ENCODE data around the gene ALK.

Gene ALK

DNA sequence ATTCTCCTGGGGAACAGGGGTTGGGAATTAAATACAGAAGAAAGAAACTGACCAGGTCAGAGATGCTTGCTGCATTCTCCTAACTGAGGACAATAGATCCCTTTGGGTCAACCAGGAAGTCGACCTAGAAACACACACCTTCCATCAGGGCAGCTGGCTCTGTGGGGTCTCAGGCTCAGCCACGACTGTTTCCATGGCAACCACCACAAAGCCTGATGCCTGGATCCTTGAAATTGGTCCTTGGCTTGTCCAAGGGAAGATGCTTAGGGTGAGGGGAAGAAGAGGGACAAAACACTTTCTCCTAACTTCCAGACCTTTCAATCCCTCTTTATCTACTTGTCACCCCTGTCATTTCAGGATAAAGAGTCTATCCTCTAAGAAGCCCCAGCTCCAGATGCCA is 194.4 kb downstream of the ALK start:
- in situ Hi-C loops (cut with HindIII; ENCODE audit: low sequenced_read_pairs): no loop called here

DNA sequence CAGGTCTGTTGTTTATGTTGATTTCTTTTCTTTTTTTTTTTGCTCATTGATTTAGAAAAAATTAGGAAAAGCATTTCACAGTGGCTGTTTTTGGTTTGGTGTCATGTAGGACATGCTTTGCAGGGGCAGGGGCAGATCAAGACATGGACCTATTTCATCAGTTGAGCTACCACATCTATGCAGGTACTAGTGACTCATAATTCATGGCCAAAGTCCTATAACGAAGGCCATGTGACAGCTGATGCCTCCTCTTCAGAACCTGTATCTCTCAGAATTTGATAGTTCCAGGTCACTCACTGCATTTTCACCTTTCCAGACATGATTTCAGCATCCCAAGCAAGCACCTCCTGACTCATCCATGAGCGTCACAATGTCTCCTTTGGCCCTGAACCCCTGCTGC is 195.8 kb downstream of the ALK start:
- in situ Hi-C loops (cut with HindIII; ENCODE audit: low sequenced_read_pairs): no loop called here

DNA sequence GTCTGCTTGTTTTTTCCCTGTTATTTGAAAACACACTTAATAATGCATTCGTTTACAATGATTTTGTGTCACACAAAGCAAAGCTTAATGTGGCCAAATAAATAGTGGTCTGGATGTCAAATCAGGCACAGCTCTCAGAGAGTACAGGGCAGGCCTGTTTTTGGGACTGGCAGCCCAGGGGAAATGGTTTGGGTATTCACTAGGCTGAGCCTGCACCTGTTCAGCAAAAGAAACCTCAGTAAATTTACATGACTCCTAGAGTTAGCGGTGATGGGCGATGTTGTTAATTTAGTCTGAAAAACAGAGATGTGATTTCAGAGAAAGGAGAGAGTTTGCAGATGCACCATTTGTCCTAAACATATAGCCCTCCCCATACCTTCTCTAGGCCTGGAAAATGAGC is 197.1 kb downstream of the ALK start:
- in situ Hi-C loops (cut with HindIII; ENCODE audit: low sequenced_read_pairs): loop anchor here (5.0 kb wide), 1 partner anchor 42 kb away; no protein-coding TSS in a partner anchor

DNA sequence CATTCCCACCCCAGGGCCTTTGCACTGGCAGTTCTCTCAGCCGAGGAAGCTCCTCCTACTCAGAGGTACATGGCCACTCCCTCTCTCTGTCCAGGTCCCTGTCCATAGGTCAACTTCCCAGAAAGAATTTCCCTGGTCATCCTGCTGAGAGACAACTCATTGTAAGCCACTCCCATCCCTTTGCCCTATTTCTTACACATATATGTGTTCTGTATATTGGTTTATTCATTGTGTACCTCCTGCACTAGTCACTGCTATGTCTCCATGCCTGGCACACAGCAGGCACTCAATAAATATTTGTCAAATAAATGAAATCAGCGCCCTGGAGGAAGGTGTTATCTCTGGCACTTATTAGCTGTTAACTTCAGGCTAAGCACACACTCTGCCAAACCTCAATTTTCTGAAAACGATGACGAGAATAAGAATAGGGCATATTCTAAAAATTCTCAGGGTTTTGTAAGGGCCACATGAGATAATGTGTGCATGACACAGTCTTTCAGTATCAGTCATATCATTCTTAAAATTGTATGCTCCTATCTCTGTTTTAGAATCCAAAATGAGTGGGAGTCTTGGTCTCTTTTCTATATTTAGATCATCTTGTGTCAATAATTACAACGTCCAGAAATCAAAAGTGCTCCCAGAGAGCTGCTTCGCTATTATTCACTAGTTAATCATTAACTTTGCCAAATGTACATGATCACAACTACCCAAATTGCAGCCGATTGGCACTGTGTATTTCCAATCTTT is 198.0 kb downstream of the ALK start:
- in situ Hi-C loops (cut with HindIII; ENCODE audit: low sequenced_read_pairs): loop anchor here (5.0 kb wide), 1 partner anchor 41 kb away; no protein-coding TSS in a partner anchor

DNA sequence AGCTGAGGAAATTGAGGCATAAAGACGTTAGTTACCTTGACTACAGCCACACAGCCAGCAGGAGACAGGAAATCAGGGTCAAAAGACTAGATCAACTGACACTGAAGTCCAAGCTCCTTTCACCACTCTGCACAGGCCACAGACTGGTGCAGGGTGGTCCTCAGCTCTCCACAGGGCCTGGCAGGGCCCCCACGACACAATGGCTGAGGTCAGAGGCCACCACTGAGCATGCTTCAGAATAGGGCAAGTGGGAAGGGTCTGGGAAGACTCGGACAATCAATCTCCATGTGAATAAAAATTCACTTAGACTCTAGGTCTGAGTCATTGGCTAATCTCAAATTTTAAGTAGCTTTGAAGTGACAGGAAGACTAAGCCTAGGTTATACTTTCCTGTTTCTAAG is 201.7 kb downstream of the ALK start:
- in situ Hi-C loops (cut with HindIII; ENCODE audit: low sequenced_read_pairs): loop anchor here (5.0 kb wide), 1 partner anchor 37 kb away; no protein-coding TSS in a partner anchor

DNA sequence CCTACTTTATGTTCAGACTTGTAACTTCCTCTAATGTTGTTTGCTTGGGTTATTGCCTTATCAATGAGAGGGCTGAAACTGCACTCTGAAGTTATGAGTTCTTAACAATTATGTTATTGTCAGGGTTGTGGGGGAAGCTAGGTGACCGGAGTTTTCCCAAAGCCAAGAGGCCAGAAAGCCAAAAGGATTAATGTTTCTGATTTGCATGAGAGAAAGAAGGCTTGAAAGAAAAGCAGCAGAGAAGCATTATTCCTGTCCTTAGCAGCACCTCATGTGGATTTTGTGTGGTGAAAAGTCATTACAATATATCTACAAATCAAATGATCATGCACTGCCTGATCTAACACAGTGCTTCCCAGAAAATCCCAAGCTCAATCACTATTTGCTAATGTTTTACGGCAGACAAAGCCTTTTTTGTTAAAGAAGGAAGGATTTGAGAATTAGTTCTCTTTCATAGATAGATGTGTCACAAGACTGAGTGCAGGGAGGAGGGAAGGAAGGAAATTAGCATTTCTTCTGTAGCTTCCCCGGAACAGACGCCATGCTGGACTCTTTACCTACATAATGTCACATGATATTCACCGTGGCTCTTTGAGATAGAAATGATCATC is 203.2 kb downstream of the ALK start:
- in situ Hi-C loops (cut with HindIII; ENCODE audit: low sequenced_read_pairs): no loop called here

DNA sequence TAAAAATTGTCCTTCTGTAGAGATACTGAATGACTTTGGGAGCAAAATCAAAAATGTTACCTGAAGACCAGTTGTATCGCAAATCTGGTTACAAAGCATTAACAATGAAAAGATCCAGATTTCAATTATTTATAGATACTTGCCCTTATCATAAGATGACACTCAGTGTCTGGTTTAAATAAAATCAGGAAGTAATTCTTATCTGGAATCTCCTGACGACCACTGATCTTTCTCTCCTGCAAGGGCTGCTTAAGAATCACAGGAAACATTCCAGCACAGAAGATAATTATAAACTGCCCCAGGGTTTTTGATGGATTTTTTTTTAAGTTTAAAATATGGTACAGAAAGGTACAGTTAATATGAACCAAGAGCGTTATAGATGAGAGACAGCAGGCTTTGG is 205.7 kb downstream of the ALK start:
- in situ Hi-C loops (cut with HindIII; ENCODE audit: low sequenced_read_pairs): no loop called here

DNA sequence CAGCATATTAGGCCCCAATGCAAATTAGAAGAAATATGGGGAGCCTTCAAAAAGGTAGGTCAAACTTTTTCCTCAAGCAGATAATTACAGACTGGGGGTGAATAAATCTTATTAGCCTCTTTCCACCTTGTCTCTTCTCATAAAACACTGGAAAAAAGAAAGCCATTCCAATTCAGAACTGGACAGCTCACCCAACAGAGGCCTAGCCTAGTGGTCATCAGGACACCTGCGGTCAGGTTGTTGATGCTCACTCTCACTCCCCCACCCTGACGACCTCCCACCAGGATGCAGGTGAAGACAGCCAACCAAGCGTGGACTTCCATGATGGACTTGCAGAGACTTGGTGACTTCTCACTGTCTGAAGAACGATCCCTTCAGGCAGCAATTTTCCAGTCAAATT is 207.1 kb downstream of the ALK start:
- in situ Hi-C loops (cut with HindIII; ENCODE audit: low sequenced_read_pairs): no loop called here

DNA sequence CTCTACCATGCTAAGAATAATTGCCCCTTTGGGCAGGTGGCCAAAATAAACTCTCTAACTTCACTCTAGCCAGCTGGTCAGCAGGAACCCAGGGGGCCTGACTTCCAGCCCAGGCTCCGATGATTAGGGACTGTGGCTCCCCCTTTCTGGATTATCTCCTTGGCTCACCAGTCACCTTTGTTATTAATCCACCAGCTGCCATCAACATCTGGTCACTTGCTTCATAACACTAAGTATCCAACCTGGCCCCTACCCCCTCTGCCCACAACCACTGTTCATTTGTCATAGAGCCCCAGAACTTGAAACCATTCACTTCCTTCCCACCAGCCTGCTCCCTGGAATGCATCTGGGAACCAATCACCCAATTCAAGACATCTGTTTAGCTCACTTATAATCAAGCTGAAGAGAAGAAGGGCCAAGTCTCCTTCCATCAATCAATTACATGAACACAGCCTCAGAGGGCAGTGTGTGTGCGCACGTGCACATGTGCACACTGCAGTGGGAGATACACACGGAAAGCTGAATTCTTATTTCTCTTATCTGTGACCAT is 215.1 kb downstream of the ALK start:
- in situ Hi-C loops (cut with HindIII; ENCODE audit: low sequenced_read_pairs): no loop called here

DNA sequence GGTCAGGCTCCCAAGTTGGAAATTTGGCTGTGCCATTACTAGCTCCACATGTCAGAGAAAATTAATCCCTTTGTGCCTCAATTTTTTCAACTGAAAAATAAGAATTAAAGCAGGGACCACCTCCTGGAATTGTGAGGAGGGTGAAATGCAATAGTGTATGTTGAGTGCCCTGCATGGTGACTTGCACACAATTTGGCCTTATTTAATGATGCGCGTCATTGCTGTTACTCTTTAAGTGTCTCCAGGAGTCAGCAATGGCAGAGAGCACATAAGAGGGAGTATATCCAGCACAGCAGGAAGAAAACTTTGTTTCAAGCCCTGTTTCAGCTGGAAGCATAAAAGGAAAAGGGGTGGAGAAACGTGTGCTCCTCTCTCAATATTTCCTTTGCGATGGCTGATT is 215.8 kb downstream of the ALK start:
- in situ Hi-C loops (cut with HindIII; ENCODE audit: low sequenced_read_pairs): no loop called here

DNA sequence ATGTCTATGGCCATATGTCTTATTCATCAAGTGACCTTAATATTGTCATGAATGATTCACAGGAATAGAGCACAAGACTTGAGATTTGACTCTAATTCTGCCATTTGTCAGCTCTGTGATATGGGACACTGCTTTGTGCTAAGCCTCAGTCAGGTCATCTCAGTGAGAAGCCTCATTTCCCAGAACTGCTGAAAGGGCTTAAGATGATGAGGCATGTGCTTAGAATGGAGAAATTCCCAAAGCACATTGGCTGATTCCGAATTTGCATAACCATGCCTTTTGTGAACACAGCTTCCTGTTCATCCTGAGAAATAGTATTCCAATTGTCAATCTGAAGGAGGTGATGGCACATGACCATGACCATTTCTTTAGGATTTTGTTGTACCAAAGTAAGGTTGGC is 218.1 kb downstream of the ALK start:
- in situ Hi-C loops (cut with HindIII; ENCODE audit: low sequenced_read_pairs): loop anchor here (5.0 kb wide), 1 partner anchor 41 kb away; no protein-coding TSS in a partner anchor

DNA sequence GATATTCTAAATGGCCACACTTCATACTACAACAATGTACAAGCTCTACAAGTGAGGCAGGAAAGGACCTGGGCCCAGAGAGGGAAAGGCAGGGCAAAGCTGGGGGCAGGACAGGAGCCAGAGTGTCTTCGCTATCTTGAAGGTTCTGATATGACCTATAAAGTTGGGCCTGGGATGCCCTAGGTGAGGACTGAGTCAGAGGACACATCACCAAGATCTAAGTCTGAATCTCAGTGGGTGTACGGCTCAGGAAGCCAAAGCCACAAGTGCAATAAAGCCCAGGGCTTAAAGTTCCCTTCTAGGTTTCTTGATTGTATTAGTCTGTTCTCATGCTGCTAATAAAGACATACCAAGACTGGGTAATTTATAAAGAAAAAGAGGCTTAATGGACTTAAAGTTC is 219.1 kb downstream of the ALK start:
- in situ Hi-C loops (cut with HindIII; ENCODE audit: low sequenced_read_pairs): loop anchor here (5.0 kb wide), 1 partner anchor 40 kb away; no protein-coding TSS in a partner anchor

DNA sequence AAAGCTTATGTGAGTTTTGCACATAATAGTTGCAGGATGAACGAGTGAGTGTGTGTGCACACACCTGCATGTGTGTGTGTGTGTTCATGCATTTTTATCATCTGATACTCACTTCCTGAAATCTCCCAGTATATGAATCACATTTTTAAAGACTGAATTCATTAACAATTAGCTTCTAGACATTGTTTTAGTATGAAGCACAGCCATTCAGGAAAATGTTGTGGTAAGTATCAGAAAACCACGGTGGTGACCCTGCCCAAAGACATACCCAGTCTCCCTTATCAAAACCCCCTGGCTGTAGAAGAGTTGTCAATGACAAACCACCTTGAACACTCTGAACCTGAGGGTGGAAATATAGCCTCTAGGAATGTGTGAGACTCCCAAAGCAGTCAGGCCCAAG is 220.8 kb downstream of the ALK start:
- in situ Hi-C loops (cut with HindIII; ENCODE audit: low sequenced_read_pairs): loop anchor here (5.0 kb wide), 1 partner anchor 38 kb away; no protein-coding TSS in a partner anchor

DNA sequence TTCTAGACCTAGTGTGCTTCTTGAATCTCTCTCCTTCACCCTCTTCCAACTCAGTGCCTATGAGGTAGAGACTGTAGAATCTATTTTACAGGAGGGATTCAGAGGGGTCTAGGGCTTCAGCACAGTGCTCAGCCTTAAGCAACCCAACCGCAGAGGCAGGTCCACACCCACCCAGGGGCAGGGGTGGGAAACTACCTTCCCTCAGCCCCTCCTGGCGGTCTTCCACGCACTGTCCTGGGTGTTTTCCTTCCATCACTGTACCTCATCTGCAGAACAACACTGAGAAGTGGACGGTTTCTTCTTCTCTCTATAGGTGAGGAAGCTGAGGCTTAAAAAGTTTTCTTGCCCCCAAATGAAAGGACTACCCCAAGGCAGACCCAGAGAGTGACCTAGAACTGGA is 222.3 kb downstream of the ALK start:
- in situ Hi-C loops (cut with HindIII; ENCODE audit: low sequenced_read_pairs): no loop called here

DNA sequence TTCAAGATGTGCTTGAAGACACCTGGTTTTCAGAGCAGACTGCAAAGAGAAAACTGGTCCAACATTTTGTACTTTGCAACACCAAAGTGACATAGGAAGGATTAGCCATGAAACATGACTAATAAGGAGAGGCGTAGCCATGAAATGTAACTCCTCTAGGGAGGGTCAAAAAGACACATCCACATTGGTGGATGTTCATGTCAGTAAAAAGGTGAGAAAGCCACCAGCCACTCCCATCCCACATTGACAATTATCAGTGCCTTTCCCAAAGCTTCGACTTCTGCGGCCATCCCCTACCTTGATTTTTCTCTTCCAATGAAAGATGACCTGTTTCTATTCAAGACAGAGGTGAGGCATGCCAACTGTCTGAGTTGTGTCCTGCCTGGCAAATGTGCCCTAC is 223.2 kb downstream of the ALK start:
- in situ Hi-C loops (cut with HindIII; ENCODE audit: low sequenced_read_pairs): no loop called here

DNA sequence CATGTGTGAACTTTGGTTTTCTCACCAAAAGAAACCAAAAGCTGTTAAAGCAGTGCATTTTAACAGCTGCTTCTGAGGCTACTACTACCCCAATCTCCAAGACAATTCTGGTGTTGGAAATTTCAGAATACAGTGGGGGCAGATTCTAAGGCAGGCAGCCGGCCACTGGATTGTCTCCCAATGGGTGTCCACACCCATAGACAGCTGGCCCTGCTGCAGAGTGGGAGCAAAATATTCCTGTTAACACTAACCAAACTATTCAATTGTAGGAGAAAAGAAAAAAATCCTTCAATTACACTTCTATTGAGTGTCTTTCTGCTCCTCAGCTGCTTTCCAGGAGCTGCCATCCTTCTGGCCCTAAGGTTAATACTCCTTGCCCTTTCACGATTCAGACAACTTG is 223.7 kb downstream of the ALK start:
- in situ Hi-C loops (cut with HindIII; ENCODE audit: low sequenced_read_pairs): no loop called here

DNA sequence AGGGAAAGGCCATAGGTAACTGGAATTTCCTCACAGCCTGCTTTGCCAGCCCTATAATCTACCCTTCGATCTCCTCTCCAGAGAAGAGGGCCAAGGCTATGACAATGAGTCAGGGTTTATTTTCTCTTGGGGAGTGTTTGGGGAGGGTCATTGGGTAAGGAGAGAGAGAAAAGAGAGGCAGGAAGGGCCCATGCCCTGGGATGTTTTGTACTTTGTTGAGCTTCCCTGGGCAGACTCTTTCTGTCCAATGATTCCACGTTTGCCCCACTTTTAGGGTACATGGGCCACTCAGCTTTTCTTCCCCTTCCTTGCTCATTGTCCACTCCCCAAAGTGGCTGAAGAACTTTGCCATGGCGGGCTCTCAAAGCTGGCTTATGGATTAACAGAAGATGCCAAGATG is 224.2 kb downstream of the ALK start:
- in situ Hi-C loops (cut with HindIII; ENCODE audit: low sequenced_read_pairs): no loop called here

DNA sequence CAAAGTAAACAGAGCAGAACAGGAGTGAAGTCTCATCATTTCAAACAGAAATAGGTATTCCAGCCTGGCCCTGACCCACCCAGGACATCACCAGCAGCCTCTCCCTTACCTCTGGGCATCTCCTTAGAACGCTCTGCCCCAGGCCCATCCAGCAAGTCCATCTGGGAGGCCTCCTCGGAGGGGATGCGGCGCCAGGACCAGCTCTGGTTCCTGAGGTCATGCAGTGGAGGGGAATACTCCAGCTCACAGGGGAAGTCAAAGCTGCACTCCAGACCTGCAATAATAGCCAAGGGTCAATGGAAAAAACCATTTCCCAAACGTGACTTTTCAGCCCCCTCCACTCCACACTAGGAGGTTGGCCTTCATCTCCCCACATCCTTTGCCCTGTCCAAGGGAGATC is 226.6 kb downstream of the ALK start:
- in situ Hi-C loops (cut with HindIII; ENCODE audit: low sequenced_read_pairs): no loop called here

DNA sequence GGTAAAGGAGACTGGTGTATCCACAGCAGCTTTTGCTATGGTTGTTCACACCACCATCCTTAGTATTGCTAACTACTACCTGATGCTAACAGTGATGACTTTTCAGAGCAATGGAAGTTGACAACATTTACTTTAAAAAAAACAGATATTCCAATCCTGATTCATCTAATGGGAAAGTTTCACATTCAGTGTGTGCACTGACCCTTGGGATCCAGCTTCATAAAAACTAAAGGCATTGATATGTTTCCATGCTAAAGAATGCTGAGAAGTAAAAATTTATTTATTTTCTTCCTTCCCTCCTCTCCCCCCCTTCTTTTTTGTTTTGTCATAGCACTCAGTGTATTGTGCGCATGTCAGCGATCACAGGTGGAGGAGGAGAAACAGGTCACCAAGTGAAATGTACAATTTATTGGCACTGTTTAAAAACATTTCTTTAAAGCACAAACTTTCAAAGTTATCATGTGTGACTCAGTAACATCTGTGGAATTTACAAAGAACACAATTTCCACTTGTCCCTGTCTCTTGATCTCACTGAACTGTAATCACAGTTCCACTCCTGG is 229.9 kb downstream of the ALK start:
- in situ Hi-C loops (cut with HindIII; ENCODE audit: low sequenced_read_pairs): no loop called here

DNA sequence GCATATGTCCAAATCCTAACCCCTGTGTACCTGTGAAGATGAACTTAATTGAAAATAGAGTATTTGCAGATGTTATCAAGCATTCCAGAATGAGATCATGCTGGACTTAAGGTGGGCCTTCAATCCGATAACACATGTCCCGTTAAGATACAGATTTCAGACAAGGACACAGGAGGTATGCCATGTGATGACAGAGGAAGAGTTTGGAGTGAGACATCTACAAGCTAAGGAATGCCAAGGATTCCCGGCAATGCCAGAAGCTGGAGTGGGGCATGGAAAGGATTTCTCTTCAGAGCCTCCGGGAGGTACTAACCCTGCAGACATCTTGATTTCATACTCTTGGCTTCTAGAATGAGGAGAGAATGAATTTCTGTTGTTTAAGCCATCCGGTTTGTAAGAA is 231.7 kb downstream of the ALK start:
- in situ Hi-C loops (cut with HindIII; ENCODE audit: low sequenced_read_pairs): no loop called here

DNA sequence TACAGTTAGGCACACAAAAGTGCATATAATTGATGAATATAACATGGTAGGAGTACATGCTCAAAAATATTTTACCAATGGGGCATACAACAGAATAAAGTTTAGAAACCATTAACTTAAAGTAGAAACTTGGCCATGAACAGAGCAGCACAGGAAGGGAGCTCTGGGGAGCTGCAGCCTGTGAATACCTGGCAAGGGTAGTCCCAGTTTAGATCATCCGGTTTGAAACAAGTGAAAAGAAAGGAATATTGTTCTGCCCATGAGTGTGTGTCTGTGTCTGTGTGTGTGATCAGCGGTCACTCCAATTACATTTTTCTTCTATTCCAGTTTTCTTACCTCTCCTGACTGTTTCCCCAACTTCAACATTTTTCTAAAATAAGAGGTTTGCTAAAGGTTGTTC is 233.0 kb downstream of the ALK start:
- in situ Hi-C loops (cut with HindIII; ENCODE audit: low sequenced_read_pairs): no loop called here

DNA sequence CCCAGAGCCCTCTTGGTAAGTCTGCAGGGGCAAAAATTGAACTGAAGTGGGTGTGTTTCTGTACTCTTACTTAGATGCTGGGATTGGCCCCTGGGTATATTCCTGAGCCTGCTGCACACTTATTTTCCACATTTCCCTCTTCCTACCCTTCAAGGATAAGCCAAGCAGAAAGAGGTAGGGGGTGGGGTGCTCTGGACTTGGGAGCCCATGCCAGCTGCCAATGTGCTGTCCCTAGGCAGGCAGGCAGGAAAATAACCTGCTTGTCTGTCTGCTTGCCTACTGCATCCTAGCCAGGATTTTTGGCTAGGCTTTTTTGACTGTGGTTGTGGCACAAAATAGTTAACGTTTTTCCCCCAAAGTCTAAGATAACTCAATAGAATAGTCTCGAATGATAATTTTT is 234.3 kb downstream of the ALK start:
- in situ Hi-C loops (cut with HindIII; ENCODE audit: low sequenced_read_pairs): no loop called here
